Lower leg skin (tissue), 3 donors: Measurements from ENCODE around the gene FAM114A1.

Experiments used
- POLR2A ChIP-seq, 2 donors: fragments of 450-650 bp; IDR thresholded peaks; one replicate each; pipeline ENCODE4 v1.6.1; 2016 to 2017; ENCODE audit warnings: antibody characterized with exemption in 2 of 2, mild to moderate bottlenecking in 1 of 2, moderate library complexity in 1 of 2
- TF ChIP-seq, protein P1 (sequence below), 3 donors: fragments of 450-650 bp; IDR thresholded peaks; one replicate each; pipeline ENCODE4 v1.5.1; 2016; ENCODE audit warnings: antibody characterized with exemption in 3 of 3, mild to moderate bottlenecking in 3 of 3, moderate library complexity in 2 of 3

DNA sequence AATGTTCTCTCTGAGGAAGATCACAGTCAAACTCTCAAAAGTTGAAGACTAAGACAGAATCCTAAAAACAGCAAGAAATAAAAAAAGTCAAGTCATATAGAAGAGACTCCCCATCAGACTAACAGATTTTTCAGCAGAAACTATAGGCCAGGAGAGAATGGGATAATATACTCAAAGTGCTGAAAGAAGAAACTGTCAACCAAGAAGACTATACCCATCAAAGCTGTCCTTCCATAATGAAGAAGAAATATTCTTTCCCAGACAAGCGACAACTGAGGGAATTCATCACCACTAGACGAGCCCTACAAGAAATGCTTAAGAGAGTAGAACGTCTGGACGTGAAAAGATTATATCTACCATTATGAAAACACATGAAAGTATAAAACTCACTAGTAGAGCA is 33.0 kb upstream of the FAM114A1 start:
- TF ChIP-seq, protein P1, sequence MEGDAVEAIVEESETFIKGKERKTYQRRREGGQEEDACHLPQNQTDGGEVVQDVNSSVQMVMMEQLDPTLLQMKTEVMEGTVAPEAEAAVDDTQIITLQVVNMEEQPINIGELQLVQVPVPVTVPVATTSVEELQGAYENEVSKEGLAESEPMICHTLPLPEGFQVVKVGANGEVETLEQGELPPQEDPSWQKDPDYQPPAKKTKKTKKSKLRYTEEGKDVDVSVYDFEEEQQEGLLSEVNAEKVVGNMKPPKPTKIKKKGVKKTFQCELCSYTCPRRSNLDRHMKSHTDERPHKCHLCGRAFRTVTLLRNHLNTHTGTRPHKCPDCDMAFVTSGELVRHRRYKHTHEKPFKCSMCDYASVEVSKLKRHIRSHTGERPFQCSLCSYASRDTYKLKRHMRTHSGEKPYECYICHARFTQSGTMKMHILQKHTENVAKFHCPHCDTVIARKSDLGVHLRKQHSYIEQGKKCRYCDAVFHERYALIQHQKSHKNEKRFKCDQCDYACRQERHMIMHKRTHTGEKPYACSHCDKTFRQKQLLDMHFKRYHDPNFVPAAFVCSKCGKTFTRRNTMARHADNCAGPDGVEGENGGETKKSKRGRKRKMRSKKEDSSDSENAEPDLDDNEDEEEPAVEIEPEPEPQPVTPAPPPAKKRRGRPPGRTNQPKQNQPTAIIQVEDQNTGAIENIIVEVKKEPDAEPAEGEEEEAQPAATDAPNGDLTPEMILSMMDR (IDR thresholded peaks at IDR 0.05) = no peak
- no peak for TF ChIP-seq POLR2A (IDR thresholded peaks at IDR 0.05)
